ENCODE measurements around the gene PPIG.
A peak's percentile ranks its signal among the peaks of the same experiment; 100 is the strongest.

Gene PPIG

DNA sequence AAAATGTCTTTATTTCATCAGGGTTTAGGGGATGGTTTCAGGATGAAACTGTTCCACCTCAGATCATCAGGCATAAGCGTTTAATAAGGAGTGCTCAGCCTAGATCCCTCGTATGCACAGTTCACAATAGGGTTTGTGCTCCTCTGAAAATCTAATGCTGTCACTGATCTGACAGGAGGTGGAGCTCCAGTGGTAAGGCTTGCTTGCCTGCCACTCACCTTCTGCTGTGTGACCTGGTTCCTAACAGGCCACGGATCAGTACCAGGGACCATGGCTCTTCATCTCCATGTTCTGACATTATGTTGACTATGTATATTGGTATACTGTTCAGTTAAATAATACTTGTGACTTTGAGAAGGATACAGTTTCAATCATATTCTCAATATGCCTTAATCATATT, 41.6 kb downstream of the PPIG start:
- in situ Hi-C loops (cut with HindIII; ENCODE audit: low pct_ligation_motif_present, low sequenced_read_pairs): no loop called here
- no peak for TF ChIP-seq CTCF (IDR thresholded peaks at IDR 0.05; ENCODE audit: low read depth, low read length, missing control alignments)
- no peaks in the 10 kb centered on the region for H3K27me3 ChIP-seq (replicated peaks)
- H3K4me3 ChIP-seq (ENCODE audit: low read depth, low read length): no peak overlapping the region
- no peak for DNase-seq
- peaks cover 16% of the 10 kb centered on the region for H3K36me3 ChIP-seq (replicated peaks)
- H3K27ac ChIP-seq: no peak overlapping the region

DNA sequence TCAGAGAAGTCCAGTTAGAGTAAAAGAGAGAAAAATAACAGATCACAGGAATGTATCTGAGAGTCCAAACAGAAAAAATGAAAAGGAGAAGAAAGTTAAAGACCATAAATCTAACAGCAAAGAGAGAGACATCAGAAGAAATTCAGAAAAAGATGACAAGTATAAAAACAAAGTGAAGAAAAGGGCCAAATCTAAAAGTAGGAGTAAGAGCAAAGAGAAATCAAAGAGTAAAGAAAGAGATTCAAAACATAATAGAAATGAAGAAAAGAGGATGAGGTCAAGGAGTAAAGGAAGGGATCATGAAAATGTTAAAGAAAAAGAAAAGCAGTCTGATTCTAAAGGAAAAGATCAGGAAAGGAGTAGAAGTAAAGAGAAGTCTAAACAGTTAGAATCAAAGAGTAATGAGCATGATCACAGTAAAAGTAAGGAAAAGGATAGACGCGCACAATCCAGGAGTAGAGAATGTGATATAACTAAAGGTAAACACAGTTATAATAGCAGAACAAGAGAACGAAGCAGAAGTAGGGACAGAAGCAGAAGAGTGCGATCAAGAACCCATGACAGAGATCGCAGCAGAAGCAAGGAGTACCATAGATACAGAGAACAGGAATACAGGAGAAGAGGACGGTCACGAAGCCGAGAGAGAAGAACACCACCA, 52.4 kb downstream of the PPIG start:
- H3K36me3 ChIP-seq (replicated peaks): peaks cover 17% of the 10 kb centered on the region
- no peak overlapping the region for H3K4me3 ChIP-seq (ENCODE audit: low read depth, low read length)
- no peak for DNase-seq
- no peak for TF ChIP-seq CTCF (IDR thresholded peaks at IDR 0.05; ENCODE audit: low read depth, low read length, missing control alignments)
- in situ Hi-C loops (cut with HindIII; ENCODE audit: low pct_ligation_motif_present, low sequenced_read_pairs): no loop called here
- no peak overlapping the region for H3K27ac ChIP-seq
- H3K27me3 ChIP-seq (replicated peaks): no peaks in the 10 kb centered on the region

DNA sequence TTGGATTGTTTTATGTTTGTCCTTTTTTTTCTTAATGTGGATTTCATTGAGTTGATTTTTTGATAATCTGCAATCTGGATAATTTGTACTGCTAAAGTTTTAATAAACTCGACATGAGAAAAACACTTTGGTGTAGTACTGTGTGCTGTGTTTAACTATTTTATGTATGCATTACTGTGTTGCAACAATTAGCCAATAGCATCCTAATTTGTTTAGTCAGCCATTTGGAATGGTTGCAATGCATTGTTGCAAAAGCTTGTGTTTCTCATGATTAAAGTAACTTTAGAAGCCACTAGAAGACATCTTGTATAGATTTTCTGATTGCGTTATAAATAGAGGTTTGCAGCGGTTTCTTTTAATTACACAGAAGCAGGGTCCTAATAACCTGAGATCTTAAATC, 53.5 kb downstream of the PPIG start:
- peak; percentile 1 for DNase-seq
- no peak for TF ChIP-seq CTCF (IDR thresholded peaks at IDR 0.05; ENCODE audit: low read depth, low read length, missing control alignments)

DNA sequence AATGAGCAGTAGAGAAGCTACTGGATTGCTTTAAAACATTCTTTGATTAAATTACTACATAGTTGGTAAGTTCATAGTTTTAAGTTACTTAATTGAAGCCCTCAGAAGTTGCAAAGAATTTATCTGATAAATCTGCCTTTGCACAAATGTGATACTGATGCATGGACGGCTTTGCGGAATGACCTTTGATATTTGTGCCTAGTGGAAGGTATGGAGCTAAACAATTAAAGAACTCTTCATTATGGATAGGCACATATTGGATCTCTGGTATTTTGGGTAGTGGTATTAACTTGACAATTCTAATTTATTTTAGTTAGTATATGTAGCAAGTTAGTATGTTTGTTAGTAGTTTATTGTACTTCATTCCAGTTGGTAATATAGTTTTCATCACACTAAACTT, 56.0 kb downstream of the PPIG start:
- in situ Hi-C loops (cut with HindIII; ENCODE audit: low pct_ligation_motif_present, low sequenced_read_pairs): no loop called here
- TF ChIP-seq CTCF (IDR thresholded peaks at IDR 0.05; ENCODE audit: low read depth, low read length, missing control alignments): no peak

More for the DNA sequence above, 53.5 kb downstream of the PPIG start:
- no peak overlapping the region for H3K27ac ChIP-seq
- in situ Hi-C loops (cut with HindIII; ENCODE audit: low pct_ligation_motif_present, low sequenced_read_pairs): no loop called here
- H3K27me3 ChIP-seq (replicated peaks): no peaks in the 10 kb centered on the region
- peaks cover 15% of the 10 kb centered on the region for H3K36me3 ChIP-seq (replicated peaks)
- no peak overlapping the region for H3K4me3 ChIP-seq (ENCODE audit: low read depth, low read length)

GRCh38 chr2:169641464-169641863, 57.3 kb downstream of the PPIG start:
- H3K4me3 ChIP-seq (ENCODE audit: low read depth, low read length): no peak overlapping the region
- in situ Hi-C loops (cut with HindIII; ENCODE audit: low pct_ligation_motif_present, low sequenced_read_pairs): no loop called here
- H3K36me3 ChIP-seq (replicated peaks): peaks cover 7% of the 10 kb centered on the region
- H3K27ac ChIP-seq: no peak overlapping the region
- DNase-seq: no peak
- no peaks in the 10 kb centered on the region for H3K27me3 ChIP-seq (replicated peaks)
- no peak for TF ChIP-seq CTCF (IDR thresholded peaks at IDR 0.05; ENCODE audit: low read depth, low read length, missing control alignments)

More for the DNA sequence above, 56.0 kb downstream of the PPIG start:
- Histone ChIP-seq H3K27me3 (replicated peaks) (no peaks in the 10 kb centered on the region), H3K27ac (no peak overlapping the region), H3K36me3 (replicated peaks) (peaks cover 7% of the 10 kb centered on the region), H3K4me3 (ENCODE audit: low read depth, low read length) (no peak overlapping the region)
- DNase-seq: no peak

GRCh38 chr2:169644173-169644572, 60.0 kb downstream of the PPIG start:
- in situ Hi-C loops (cut with HindIII; ENCODE audit: low pct_ligation_motif_present, low sequenced_read_pairs): no loop called here
- no peak for DNase-seq
- no peak for TF ChIP-seq CTCF (IDR thresholded peaks at IDR 0.05; ENCODE audit: low read depth, low read length, missing control alignments)
- no peaks in the 10 kb centered on the region for H3K27me3 ChIP-seq (replicated peaks)
- no peak overlapping the region for H3K27ac ChIP-seq
- H3K4me3 ChIP-seq (ENCODE audit: low read depth, low read length): no peak overlapping the region
- H3K36me3 ChIP-seq (replicated peaks): no peaks in the 10 kb centered on the region
